ENCODE measurements around the gene RASD2.

RASD2 gene

GRCh38 chr22:35587896-35588295 is 47.3 kb downstream of the RASD2 start:
- no peak for DNase-seq

- no peak for DNase-seq
These were observed 48.6 kb downstream of the RASD2 start for GRCh38 chr22:35589071-35589755.

GRCh38 chr22:35589756-35590093 is 49.1 kb downstream of the RASD2 start:
- DNase-seq = no peak

GRCh38 chr22:35590634-35591295 is 50.1 kb downstream of the RASD2 start:
- DNase-seq = no peak

- DNase-seq = no peak
These were observed 51.2 kb downstream of the RASD2 start for GRCh38 chr22:35591714-35592417.

- no peak for DNase-seq
These were observed 51.9 kb downstream of the RASD2 start for GRCh38 chr22:35592418-35592967.

- DNase-seq = no peak
These were observed 52.6 kb downstream of the RASD2 start for GRCh38 chr22:35593071-35593890.

GRCh38 chr22:35593891-35594470 is 53.4 kb downstream of the RASD2 start:
- no peak for DNase-seq

- no peak for DNase-seq
These were observed 54.1 kb downstream of the RASD2 start for GRCh38 chr22:35594686-35595085.

- no peak for DNase-seq
These were observed 56.2 kb downstream of the RASD2 start for GRCh38 chr22:35596821-35597220.

GRCh38 chr22:35597692-35598395 is 57.2 kb downstream of the RASD2 start:
- no peak for DNase-seq

GRCh38 chr22:35598396-35598710 is 57.7 kb downstream of the RASD2 start:
- no peak for DNase-seq

GRCh38 chr22:35599364-35599763 is 58.7 kb downstream of the RASD2 start:
- no peak for DNase-seq

GRCh38 chr22:35600476-35600875 is 59.8 kb downstream of the RASD2 start:
- DNase-seq = no peak

GRCh38 chr22:35601013-35601580 is 60.5 kb downstream of the RASD2 start:
- DNase-seq = no peak

GRCh38 chr22:35601743-35602615 is 61.3 kb downstream of the RASD2 start:
- DNase-seq = no peak
